HG03520 (cell line): ENCODE data around the gene SLX1B.
"Not testable (repeated sequence)": the region's sequence is repeated elsewhere in the genome, so short reads cannot be mapped to it uniquely, and the experiment has no call there.

Experiments used
- ATAC-seq: cut with Tn5 transposase; IDR thresholded peaks from one replicate; pipeline ENCODE4 v1.9.1; 2021; ENCODE audit warnings: mild to moderate bottlenecking, moderate library complexity; ENCODE audit not compliant: unreplicated experiment

Gene SLX1B

DNA sequence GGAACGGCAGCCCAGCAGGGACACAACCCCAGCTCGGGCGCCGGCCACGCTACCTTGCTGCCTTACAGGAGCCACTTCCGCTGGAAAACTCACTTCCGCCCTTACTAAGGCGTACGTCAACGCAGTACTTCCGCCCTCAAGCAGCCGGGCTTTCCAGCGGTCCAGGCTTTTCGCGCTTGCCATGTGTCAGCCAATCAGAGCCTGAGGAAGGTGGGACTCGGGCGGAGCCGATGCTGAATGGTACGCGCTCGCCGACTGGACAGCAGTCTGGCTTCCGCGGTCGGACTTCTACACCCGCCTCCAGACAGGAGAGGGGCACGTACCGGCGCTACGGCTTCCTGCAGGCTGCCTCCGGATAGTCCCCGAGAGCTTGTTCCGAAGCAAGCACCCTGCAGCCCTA lies at the start of gene SLX1B, which contains the start of gene BOLA2:
TSS of gene SLX1B (plus strand) at position 265 of the 400 bp plus-strand sequence.
TSS of gene BOLA2 (minus strand) at position 83 of the 400 bp plus-strand sequence. CDS start 98 bp downstream, outside the sequence.
- ATAC-seq = peak; percentile 82

DNA sequence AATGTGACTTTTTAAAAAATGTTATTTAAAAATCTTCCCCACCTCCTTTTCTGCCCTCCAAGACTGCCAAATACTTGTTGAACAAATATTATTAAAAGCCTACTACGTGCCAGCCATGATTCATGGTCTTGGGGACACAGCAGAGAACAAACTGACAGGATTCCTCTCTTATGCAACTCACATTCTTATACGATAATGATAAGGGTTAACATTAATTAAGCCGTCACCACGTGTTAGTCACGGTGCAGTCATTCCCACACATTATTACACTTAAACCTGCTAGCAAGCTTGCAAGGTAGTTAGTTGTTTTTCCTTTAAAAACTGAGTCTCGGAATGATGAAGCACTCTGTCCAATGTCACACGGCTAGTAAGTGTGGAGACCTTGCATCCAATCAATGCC lies 49.1 kb upstream of the SLX1B start:
- not testable (repeated sequence) for ATAC-seq

- ATAC-seq = not testable (repeated sequence)
These were observed 30.7 kb upstream of the SLX1B start for GRCh38 chr16:29423587-29423986.

GRCh38 chr16:29425390-29425789 lies 28.9 kb upstream of the SLX1B start:
- ATAC-seq = not testable (repeated sequence)

GRCh38 chr16:29453754-29454153 lies 579 bp upstream of the SLX1B start:
- ATAC-seq = peak; percentile 9

GRCh38 chr16:29454828-29455227 lies 495 bp downstream of the SLX1B start:
- peak; percentile 42 for ATAC-seq

GRCh38 chr16:29457660-29458059 lies 3.3 kb downstream of the SLX1B start:
- ATAC-seq = not testable (repeated sequence)

DNA sequence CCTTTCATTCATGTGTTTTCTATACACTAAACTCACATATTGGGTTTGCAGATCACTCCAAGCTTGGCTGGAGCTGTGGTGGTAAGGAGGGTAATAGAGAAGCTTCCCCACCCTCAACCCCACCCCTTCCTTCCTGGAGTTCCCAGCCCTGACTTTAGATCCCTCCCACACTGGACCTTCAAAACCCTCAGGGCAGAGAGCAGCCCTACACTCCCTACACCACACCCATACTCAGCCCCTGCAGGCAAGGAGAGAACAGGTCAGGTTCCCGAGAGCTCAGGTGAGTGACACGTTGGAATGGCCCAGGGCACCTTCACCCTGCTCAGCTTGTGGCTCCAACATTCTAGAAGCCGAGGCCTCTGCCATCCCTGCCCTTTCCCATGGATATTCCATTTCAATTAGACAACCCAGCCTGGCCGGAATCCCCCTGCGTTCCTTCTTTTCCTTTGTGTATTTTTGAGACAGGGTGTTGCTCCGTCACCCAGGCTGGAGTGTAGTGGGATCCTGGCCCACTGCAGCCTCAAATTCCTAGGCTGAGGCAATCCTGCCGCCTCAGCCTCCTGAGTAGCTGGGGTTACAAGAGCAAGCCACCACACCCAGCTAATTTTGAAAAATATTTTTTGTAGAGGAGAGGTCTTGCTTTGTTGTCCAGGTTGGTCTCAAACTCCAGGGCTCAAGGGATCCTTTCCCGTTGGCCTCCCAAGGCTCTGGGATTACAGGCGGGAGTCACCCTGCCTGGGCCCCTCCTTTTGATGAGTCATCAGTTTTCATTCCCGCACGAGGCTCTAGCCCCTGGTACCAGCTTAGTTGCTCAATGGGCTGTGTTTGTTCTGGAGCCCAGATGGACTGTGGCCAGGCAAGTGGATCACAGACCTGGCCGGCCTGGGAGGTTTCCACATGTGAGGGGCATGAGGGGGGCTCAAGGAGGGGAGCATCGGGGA lies 5.6 kb downstream of the SLX1B start, which contains the start of gene SULT1A4:
TSS of gene SULT1A4 (plus strand) at position 208 of the 941 bp plus-strand sequence. CDS start 1,473 bp downstream, outside the sequence.
- not testable (repeated sequence) for ATAC-seq

DNA sequence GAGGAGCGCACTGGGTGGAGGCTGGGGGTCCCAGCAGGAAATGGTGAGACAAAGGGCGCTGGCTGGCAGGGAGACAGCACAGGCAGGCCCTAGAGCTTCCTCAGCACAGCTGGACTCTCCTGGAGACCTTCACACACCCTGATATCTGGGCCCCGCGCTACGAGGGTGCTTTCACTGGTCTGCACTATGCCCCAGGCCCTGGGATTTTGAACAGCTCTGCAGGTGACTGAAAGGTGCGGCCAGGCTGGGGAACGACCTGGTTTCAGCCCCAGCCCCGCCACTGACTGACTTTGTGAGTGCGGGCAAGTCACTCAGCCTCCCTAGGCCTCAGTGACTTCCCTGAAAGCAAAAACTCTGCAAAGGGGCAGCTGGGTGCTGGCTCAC lies 6.3 kb downstream of the SLX1B start:
- not testable (repeated sequence) for ATAC-seq

DNA sequence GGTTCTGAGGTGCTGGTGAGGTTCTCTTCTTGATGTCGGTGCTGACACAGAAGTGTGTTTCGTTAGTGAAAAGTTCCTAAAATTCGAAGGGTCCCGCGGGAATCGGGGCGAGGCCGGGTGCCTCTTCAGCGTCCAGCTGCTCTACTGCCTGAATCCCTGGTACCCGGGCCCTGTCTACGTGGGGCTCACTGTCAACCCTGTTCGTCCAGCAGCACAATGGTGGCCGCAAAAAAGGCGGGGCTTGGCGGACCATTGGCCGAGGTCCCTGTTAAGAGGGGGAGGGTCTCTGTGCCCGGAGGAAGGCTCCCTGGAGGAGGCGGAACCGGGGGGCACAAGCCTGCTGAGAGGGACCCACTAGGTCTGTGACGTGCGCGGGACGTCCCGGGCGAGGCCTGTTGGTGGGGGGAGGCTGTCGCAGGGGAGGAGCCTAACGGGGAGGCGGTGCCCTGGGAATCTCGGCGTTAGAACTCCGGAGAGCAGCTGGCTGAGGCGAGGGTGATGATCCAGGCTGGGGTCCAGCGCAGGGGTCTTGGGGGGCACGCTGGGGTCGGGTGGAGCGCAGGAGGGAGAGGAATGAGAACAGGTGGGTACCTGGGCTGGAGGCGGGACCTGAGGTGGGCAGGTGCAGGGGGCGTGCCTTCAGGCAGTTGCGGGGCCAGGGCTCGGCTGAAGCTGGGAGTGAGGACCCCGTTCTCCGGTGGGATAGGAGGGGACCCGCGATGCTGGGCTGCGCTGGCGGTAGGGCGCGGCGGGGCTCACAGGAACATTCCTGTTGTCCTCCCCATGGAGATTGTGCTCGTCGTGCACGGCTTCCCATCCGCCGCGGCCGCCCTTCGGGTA lies 11.9 kb downstream of the SLX1B start:
- ATAC-seq = not testable (repeated sequence)

DNA sequence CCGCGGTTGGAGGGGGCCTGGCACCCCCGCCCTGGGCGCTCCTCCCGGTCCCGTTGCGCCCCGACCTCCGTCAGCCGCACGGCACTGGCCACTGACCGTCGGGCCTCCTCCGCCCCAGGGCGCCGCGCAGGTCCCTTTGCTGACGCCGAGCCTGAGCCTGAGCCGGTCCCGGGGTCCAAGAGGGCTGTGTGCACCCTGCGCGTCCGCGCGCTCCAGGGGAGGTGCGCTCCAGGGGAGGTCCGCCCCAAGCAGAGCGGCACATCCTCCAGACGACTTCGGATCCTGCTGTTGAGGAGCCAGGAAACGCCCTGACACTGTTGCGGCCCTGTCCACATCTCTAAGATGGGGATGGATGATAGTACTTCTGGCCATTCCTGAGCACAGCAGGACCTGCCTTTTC lies 12.6 kb downstream of the SLX1B start:
- not testable (repeated sequence) for ATAC-seq

DNA sequence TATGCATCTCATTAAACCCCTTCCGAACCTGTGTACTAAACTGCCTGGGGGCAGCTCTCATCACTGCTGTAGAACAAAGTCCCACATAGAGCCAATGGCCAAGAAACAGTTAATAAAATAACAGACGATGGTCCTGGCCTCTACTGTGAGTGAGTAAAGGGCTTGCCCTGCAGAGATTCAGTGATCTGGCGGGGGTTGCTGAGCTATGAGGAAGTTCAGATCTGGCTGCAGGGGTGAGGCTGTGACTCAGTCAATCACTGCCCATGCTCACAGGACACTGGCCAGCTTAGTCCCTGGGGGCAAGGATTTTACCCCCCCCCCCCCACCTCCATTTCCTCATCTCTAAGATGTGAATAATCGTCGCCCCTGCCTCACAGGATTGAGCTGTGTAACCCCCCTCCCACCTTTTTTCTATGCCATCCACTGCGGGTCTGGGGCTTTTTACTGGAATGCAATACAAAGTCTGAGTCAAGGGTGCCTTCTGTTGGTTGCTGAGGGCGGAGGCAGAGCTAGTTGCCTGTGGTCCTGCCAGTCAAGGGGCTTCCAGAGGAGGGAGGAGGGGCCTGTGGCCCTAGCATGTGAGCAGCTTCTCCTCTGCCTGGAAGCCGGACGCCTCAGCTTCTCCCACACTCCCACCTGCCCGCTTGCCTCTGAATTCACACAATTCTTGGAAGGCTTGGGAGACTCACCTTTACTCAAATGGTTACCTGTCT lies 13.5 kb downstream of the SLX1B start:
- not testable (repeated sequence) for ATAC-seq

DNA sequence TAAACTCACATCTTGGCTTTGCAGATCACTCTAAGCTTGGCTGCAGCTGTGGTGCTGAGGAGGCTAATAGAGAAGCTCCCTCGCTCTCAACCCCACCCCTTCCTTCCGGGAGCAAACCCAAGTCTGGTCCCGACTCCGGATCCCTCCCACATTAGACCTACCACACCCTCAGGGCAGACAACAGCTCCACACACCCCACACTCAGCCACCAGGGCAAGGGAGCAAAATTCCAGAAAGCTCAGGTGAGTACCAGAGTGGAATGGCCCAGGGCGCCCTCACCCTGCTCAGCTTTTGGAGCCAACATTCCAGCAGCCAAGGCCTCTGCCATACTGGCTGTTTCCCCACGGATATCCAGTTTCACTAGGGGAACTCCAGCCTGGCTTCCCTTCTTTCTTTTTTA lies 15.3 kb downstream of the SLX1B start:
- ATAC-seq = not testable (repeated sequence)

DNA sequence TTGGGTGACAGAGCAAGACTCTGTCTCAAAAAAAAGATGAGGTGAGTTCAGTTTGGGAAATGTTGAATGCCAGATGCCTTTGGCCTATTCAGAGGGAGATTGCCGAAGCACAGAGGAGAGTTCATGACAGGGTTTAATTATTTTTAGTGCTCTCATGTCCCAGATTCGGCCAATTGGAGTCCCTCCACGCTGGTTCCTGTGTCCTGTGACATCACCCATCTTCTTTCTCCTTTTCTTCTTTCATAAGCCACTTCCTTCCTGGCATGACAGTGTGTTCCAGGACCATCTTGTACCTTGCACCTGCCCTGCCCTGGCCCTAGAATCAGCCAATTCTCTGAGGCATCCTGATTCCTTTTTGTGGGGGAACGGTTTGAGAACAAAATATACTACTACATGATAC lies 17.7 kb downstream of the SLX1B start:
- not testable (repeated sequence) for ATAC-seq

DNA sequence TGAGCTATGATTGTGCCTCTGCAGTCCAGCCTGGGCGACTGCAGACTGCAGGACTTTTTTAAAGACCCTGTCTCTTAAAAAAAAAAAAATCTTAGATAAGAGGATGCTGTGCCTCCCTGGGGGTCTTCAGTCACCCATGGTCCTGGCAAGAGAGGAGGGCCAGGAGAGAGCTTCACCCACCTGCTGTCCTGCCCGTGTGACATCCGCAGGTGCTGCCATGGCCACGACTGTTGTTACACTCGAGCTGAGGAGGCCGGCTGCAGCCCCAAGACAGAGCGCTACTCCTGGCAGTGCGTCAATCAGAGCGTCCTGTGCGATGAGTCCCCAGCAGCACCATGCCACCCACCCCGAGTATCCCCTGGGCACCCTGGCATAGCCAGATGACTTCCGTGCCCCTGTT lies 27.9 kb downstream of the SLX1B start:
- not testable (repeated sequence) for ATAC-seq

- not testable (repeated sequence) for ATAC-seq
These were observed 52.0 kb downstream of the SLX1B start, which contains the start of gene NPIPB12 for GRCh38 chr16:29506308-29506707. Gene NPIPB12 (minus strand): TSS chr16:29506408.
